ENCODE results near the gene NUF2. TPM values are rescaled to one million over a fixed set of nuclear protein-coding genes. Genes with fewer than 3 reads are reported as not detected.

The NUF2 gene
- total and polyA plus RNA-seq, 10 of the 15 experiments (the other 5 are each of a cell fraction or from before 2014, with no cell fraction given) = 27.4 to 62.6 (median 49.1) TPM

GRCh38 chr1:163321311-163322305 is at the start of gene NUF2 (continued):
- TF ChIP-seq REST (IDR thresholded peaks at IDR 0.05; ENCODE audit: low read depth, low read length) (peak; percentile 53; the same call in 1 of the 2 replicates), MEF2B (IDR thresholded peaks at IDR 0.05; ENCODE audit: partially characterized antibody, poor library complexity, severe bottlenecking) (peak; percentile 66), KDM1A (IDR thresholded peaks at IDR 0.05; ENCODE audit: borderline replicate concordance) (no peak), JUND (IDR thresholded peaks at IDR 0.05; ENCODE audit: low read depth, low read length) (peak; percentile 49; the same call in 1 of the 2 replicates), SREBF2 (IDR thresholded peaks at IDR 0.05; ENCODE audit: low read length) (peak; percentile 76), MTA2 (IDR thresholded peaks at IDR 0.05; ENCODE audit: low read depth) (peak; percentile 40; the same call in 1 of the 2 replicates), HDAC6 (IDR thresholded peaks at IDR 0.05; ENCODE audit: unreplicated experiment) (no peak), ZNF384 (IDR thresholded peaks at IDR 0.05; ENCODE audit: borderline replicate concordance, low read depth, low read length) (no peak), CBX3 (IDR thresholded peaks at IDR 0.05; ENCODE audit: borderline replicate concordance, low read depth) (no peak), ZNF592 (IDR thresholded peaks at IDR 0.05) (0 out of 2 replicates have a peak, but pooled peaks have one; percentile 40), BMI1 (IDR thresholded peaks at IDR 0.05; ENCODE audit: borderline replicate concordance) (peak; percentile 53; the same call in 1 of the 2 replicates), FOXK2 (IDR thresholded peaks at IDR 0.05) (peak; percentile 85), SPI1 (IDR thresholded peaks at IDR 0.05; ENCODE audit: borderline replicate concordance, insufficient read depth, low read depth, low read length) (peak; percentile 35; the same call in 1 of the 2 replicates), IRF4 (IDR thresholded peaks at IDR 0.05; ENCODE audit: low read depth, low read length) (peak; percentile 100), TARDBP (IDR thresholded peaks at IDR 0.05; ENCODE audit: borderline replicate concordance) (peak; percentile 97), HCFC1 (IDR thresholded peaks at IDR 0.05; ENCODE audit: low read length) (peak; percentile 98), RELA (IDR thresholded peaks at IDR 0.05; ENCODE audit: borderline replicate concordance, partially characterized antibody) (peak; percentile 99), BCL3 (IDR thresholded peaks at IDR 0.05; ENCODE audit: borderline replicate concordance, insufficient read depth, low read depth, low read length, poor library complexity, severe bottlenecking) (peak; percentile 67)

All from GM12878 (cell line).